IMR-90 (cell line): ENCODE results near the gene MAP3K5. TPM values are rescaled to one million over a fixed set of nuclear protein-coding genes. Genes with fewer than 3 reads are reported as not detected.

Source experiments
- ATAC-seq: fragments of 200-7000 bp; cut with Tn5 transposase; 2 replicates; pipeline ENCODE4 v1.9.1; 2020; ENCODE audit warnings: low read depth, mild to moderate bottlenecking, moderate library complexity
- BruUV-seq: library from RNA; stranded (reverse); fragments of 400-500 nt; replicated peaks from 2 replicates; lab custom pipeline; 2021; lab: Mats Ljungman, UMichigan
- CTCF ChIA-PET: fragments of 300-600 bp; formaldehyde crosslinking; extraction: SDS; loops from one replicate; lab custom pipeline; 2021; ENCODE audit warnings: antibody characterized with exemption; lab: Yijun Ruan, JAX
- POLR2A ChIA-PET: fragments of 300-600 bp; sonication (Branson Sonifier 250); formaldehyde crosslinking; loops from one replicate; lab custom pipeline; 2022; ENCODE audit warnings: antibody characterized with exemption; ENCODE audit not compliant: unreplicated experiment; lab: Charles Lee
- DNase-seq: peaks from one replicate; pipeline ENCODE4 v3.0.0; 2013
- H2AFZ ChIP-seq: replicated peaks from 2 replicates; pipeline ENCODE3; 2013; ENCODE audit warnings: low read length, mild to moderate bottlenecking; ENCODE audit not compliant: poor library complexity
- H2AK5ac ChIP-seq: 2 replicates; pipeline ENCODE4 v1.6.1; 2013; ENCODE audit warnings: low read depth, low read length, inconsistent platforms
- H2AK9ac ChIP-seq: replicated peaks from 2 replicates; pipeline ENCODE3; 2013; ENCODE audit warnings: mild to moderate bottlenecking, low read depth, low read length, moderate library complexity; ENCODE audit not compliant: poor library complexity
- H2BK120ac ChIP-seq: 2 replicates; pipeline ENCODE4 v1.6.1; 2013; ENCODE audit warnings: low read depth, low read length, inconsistent platforms
- H2BK15ac ChIP-seq: 3 replicates; pipeline ENCODE4 v1.6.1; 2013; ENCODE audit warnings: low read depth, low read length, inconsistent platforms
- H2BK20ac ChIP-seq: 2 replicates; pipeline ENCODE4 v1.6.1; 2013; ENCODE audit warnings: low read depth, mild to moderate bottlenecking, inconsistent platforms, low read length, moderate library complexity
- H2BK5ac ChIP-seq: 2 replicates; pipeline ENCODE4 v1.6.1; 2013; ENCODE audit warnings: mild to moderate bottlenecking, low read depth, low read length, inconsistent platforms; ENCODE audit not compliant: poor library complexity, severe bottlenecking
- H3K14ac ChIP-seq: replicated peaks from 2 replicates; pipeline ENCODE4 v1.6.1; 2013; ENCODE audit warnings: low read depth, low read length, inconsistent platforms
- H3K18ac ChIP-seq: 2 replicates; pipeline ENCODE4 v1.6.1; 2013; ENCODE audit warnings: low read depth, low read length, control low read depth
- H3K23ac ChIP-seq: 2 replicates; pipeline ENCODE4 v1.6.1; 2013; ENCODE audit warnings: low read depth, low read length, inconsistent platforms
- H3K27ac ChIP-seq: 2 replicates; pipeline ENCODE4 v1.5.1; 2013; ENCODE audit warnings: mild to moderate bottlenecking, control low read depth, low read length; ENCODE audit not compliant: insufficient read depth
- H3K27me3 ChIP-seq: 2 replicates; pipeline ENCODE4 v1.6.1; 2013; ENCODE audit warnings: low read length; ENCODE audit not compliant: control insufficient read depth, insufficient read depth
- H3K36me3 ChIP-seq: 2 replicates; pipeline ENCODE4 v1.6.1; 2013; ENCODE audit warnings: low read length, mixed read lengths; ENCODE audit not compliant: control insufficient read depth, insufficient read depth
- H3K4ac ChIP-seq: 2 replicates; pipeline ENCODE4 v1.6.1; 2013; ENCODE audit warnings: low read depth, low read length, inconsistent platforms
- H3K4me1 ChIP-seq: 2 replicates; pipeline ENCODE4 v1.6.1; 2013; ENCODE audit warnings: low read length, mixed read lengths; ENCODE audit not compliant: control insufficient read depth, insufficient read depth
- H3K4me2 ChIP-seq: 2 replicates; pipeline ENCODE4 v1.6.1; 2013; ENCODE audit warnings: low read depth, mild to moderate bottlenecking, control low read depth, low read length, moderate library complexity
- H3K4me3 ChIP-seq: 2 replicates; pipeline ENCODE4 v1.5.1; 2013; ENCODE audit warnings: low read depth, mild to moderate bottlenecking, control low read depth, low read length, moderate library complexity; ENCODE audit not compliant: insufficient read depth
- H3K56ac ChIP-seq: 2 replicates; pipeline ENCODE4 v1.6.1; 2013; ENCODE audit warnings: low read length, inconsistent platforms; ENCODE audit not compliant: insufficient read depth; ENCODE audit errors: extremely low read depth
- H3K79me1 ChIP-seq, 2 experiments: 2 replicates each; pipeline ENCODE4 v1.6.1; 2013; ENCODE audit warnings: low read length in 2 of 2, inconsistent platforms in 1 of 2, low read depth in 1 of 2
- H3K9ac ChIP-seq: 2 replicates; pipeline ENCODE4 v1.6.1; 2013; ENCODE audit warnings: low read depth, low read length, control low read depth
- H3K9me1 ChIP-seq: 2 replicates; pipeline ENCODE4 v1.6.1; 2013; ENCODE audit warnings: low read length, inconsistent platforms; ENCODE audit not compliant: insufficient read depth
- H3K9me3 ChIP-seq: 2 replicates; pipeline ENCODE4 v1.6.1; 2013; ENCODE audit warnings: low read length; ENCODE audit not compliant: control insufficient read depth, insufficient read depth
- H4K20me1 ChIP-seq: 2 replicates; pipeline ENCODE4 v1.6.1; 2013; ENCODE audit warnings: low read length, inconsistent platforms; ENCODE audit not compliant: insufficient read depth
- H4K5ac ChIP-seq: 2 replicates; pipeline ENCODE4 v1.6.1; 2013; ENCODE audit warnings: mild to moderate bottlenecking, low read depth, low read length, control low read depth
- H4K8ac ChIP-seq, 2 experiments: 2 replicates each; pipeline ENCODE4 v1.6.1; 2013; ENCODE audit warnings: low read depth in 2 of 2, low read length in 2 of 2, control low read depth in 1 of 2, inconsistent platforms in 1 of 2
- H4K91ac ChIP-seq: 2 replicates; pipeline ENCODE4 v1.6.1; 2013; ENCODE audit warnings: low read depth, low read length, inconsistent platforms; ENCODE audit not compliant: insufficient read depth
- MAZ ChIP-seq: IDR thresholded peaks from 2 replicates; pipeline ENCODE4 v1.6.1; 2012; ENCODE audit warnings: low read depth, mild to moderate bottlenecking, low read length, improper control_type of control experiment, moderate library complexity, borderline replicate concordance
- MXI1 ChIP-seq: IDR thresholded peaks from 2 replicates; pipeline ENCODE4 v1.6.1; 2012; ENCODE audit warnings: low read depth, mild to moderate bottlenecking, low read length, moderate library complexity, borderline replicate concordance
- POLR2A ChIP-seq: IDR thresholded peaks from 2 replicates; pipeline ENCODE4 v1.6.1; 2012; ENCODE audit warnings: mild to moderate bottlenecking, low read depth, low read length
- SMC3 ChIP-seq: fragments of 150-350 bp; IDR thresholded peaks from 2 replicates; pipeline ENCODE4 v1.6.1; 2016; ENCODE audit warnings: low read depth, mild to moderate bottlenecking, antibody characterized with exemption, low read length, moderate library complexity
- WGBS, 2 experiments: methylation state at CpG; one replicate each; pipeline versions ENCODE4 v1.1.5 to v1.1.7; 2013; ENCODE audit warnings: missing lambda C conversion rate in 2 of 2; ENCODE audit not compliant: insufficient read length in 1 of 2; ENCODE audit errors: extremely low coverage in 2 of 2; 5-methylcytosine and 5-hydroxymethylcytosine counted together
- dilution Hi-C: fragments of 300-500 bp; cut with HindIII; formaldehyde crosslinking; loops from one replicate; pipeline ENCODE4 v1.14.3; 2018; ENCODE audit warnings: low sequenced_read_pairs; ENCODE audit not compliant: unreplicated experiment
- in situ Hi-C: fragments of 300-500 bp; cut with MboI; formaldehyde crosslinking; loops from 3 replicates; pipeline ENCODE4 v1.14.3; 2019; ENCODE audit warnings: low sequenced_read_pairs, inconsistent platforms, mixed read lengths
- intact Hi-C: fragments of 100-400 bp; cut with micrococcal nuclease; formaldehyde crosslinking; loops from 2 replicates; pipeline ENCODE4 v1.10.0; 2022
- polyA plus RNA-seq, 3 experiments: library from polyadenylated mRNA; depleted of rRNA; stranded (reverse); fragments of >200 nt; gene quantifications; 2 replicates each; pipeline ENCODE4 v1.2.3, GENCODE V29; 2012; ENCODE audit warnings: low replicate concordance in 1 of 3
- total RNA-seq: library from RNA; depleted of rRNA; stranded (reverse); fragments of >200 nt; gene quantifications from 2 replicates; pipeline ENCODE4 v1.2.3, GENCODE V29; 2012
- TF ChIP-seq, protein P1 (sequence below): conservative IDR thresholded peaks from 2 replicates; pipeline ENCODE4 v1.5.1; 2012; ENCODE audit warnings: mild to moderate bottlenecking, low read depth, low read length, improper control_type of control experiment
- TF ChIP-seq, protein P2 (sequence below): fragments of 150-350 bp; IDR thresholded peaks from 2 replicates; pipeline ENCODE4 v1.6.1; 2016; ENCODE audit warnings: low read depth, mild to moderate bottlenecking, low read length, moderate library complexity, borderline replicate concordance

The MAP3K5 gene
- total and polyA plus RNA-seq, 2 of the 4 experiments (the other 2 are of a cell fraction) = 5.4 to 17.6 TPM

GRCh38 chr6:136616527-136616926 lies 175.8 kb downstream of the MAP3K5 start:
- WGBS, 2 experiments = no CpG with 5 or more reads among the region's 3 CpGs

More at GRCh38 chr6:136616527-136616926, 175.8 kb downstream of the MAP3K5 start:
- CTCF ChIA-PET = interaction anchor here (1.1 kb wide), 1 partner anchor 9 kb away, joined by 3 read pairs; no protein-coding TSS in a partner anchor
- Histone ChIP-seq H3K4me2 (no peak overlapping the region), H2AK9ac (no peak overlapping the region), H3K23ac (no peak overlapping the region), H3K27me3 (no peaks in the 10 kb centered on the region), H3K14ac (no peak overlapping the region), H3K9me3 (no peaks in the 10 kb centered on the region), H3K4me3 (no peak overlapping the region), H3K4ac (no peak overlapping the region), H2AK5ac (no peak overlapping the region), H4K20me1 (no peaks in the 10 kb centered on the region), H2BK5ac (no peak overlapping the region), H4K5ac (no peak overlapping the region), H3K4me1 (peaks cover 3% of the 10 kb centered on the region; the same call in 1 of the 2 replicates), H2BK120ac (no peak overlapping the region), H4K91ac (no peak overlapping the region), H4K8ac (no peak overlapping the region), H3K56ac (no peak overlapping the region), H3K36me3 (peaks cover 11% of the 10 kb centered on the region), H3K9me1 (no peaks in the 10 kb centered on the region), H3K9ac (no peak overlapping the region), H2AFZ (no peak overlapping the region), H3K18ac (no peak overlapping the region), H2BK20ac (no peak overlapping the region), H2BK15ac (no peak overlapping the region), H3K79me1 (peaks cover 0 to 27% of the 10 kb centered on the region in 2 experiments; a peak in 3 of 4 replicates), H3K27ac (no peak overlapping the region)
- intact Hi-C loops = no loop called here
- DNase-seq (no peak), ATAC-seq (no peak)
- no peak for TF ChIP-seq POLR2A
- TF ChIP-seq, protein P1, sequence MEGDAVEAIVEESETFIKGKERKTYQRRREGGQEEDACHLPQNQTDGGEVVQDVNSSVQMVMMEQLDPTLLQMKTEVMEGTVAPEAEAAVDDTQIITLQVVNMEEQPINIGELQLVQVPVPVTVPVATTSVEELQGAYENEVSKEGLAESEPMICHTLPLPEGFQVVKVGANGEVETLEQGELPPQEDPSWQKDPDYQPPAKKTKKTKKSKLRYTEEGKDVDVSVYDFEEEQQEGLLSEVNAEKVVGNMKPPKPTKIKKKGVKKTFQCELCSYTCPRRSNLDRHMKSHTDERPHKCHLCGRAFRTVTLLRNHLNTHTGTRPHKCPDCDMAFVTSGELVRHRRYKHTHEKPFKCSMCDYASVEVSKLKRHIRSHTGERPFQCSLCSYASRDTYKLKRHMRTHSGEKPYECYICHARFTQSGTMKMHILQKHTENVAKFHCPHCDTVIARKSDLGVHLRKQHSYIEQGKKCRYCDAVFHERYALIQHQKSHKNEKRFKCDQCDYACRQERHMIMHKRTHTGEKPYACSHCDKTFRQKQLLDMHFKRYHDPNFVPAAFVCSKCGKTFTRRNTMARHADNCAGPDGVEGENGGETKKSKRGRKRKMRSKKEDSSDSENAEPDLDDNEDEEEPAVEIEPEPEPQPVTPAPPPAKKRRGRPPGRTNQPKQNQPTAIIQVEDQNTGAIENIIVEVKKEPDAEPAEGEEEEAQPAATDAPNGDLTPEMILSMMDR = no peak
- TF ChIP-seq, protein P2, sequence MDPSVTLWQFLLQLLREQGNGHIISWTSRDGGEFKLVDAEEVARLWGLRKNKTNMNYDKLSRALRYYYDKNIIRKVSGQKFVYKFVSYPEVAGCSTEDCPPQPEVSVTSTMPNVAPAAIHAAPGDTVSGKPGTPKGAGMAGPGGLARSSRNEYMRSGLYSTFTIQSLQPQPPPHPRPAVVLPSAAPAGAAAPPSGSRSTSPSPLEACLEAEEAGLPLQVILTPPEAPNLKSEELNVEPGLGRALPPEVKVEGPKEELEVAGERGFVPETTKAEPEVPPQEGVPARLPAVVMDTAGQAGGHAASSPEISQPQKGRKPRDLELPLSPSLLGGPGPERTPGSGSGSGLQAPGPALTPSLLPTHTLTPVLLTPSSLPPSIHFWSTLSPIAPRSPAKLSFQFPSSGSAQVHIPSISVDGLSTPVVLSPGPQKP = no peak
- no peak for TF ChIP-seq MXI1
- no peak for TF ChIP-seq SMC3
- TF ChIP-seq MAZ = no peak
- in situ Hi-C loops = no loop called here
- dilution Hi-C loops = no loop called here
- POLR2A ChIA-PET = no interaction called here
- BruUV-seq = no TSS peak
